IPS-15b (cell line): ENCODE data around the gene TMEM50A.
"Not testable (repeated sequence)": the region's sequence is repeated elsewhere in the genome, so short reads cannot be mapped to it uniquely, and the experiment has no call there.

ENCODE experiments used
- H3K27me3 ChIP-seq: one replicate; pipeline ENCODE4 v1.6.1; 2013; ENCODE audit warnings: low read length; ENCODE audit not compliant: control insufficient read depth, insufficient read depth
- H3K36me3 ChIP-seq: one replicate; pipeline ENCODE4 v1.6.1; 2013; ENCODE audit warnings: low read length; ENCODE audit not compliant: control insufficient read depth, insufficient read depth
- H3K4me1 ChIP-seq: one replicate; pipeline ENCODE4 v1.6.1; 2013; ENCODE audit warnings: mild to moderate bottlenecking, low read length; ENCODE audit not compliant: control insufficient read depth, insufficient read depth
- H3K4me3 ChIP-seq: one replicate; pipeline ENCODE4 v1.5.1; 2013; ENCODE audit warnings: low read depth, low read length
- H3K9ac ChIP-seq: one replicate; pipeline ENCODE4 v1.6.1; 2013; ENCODE audit warnings: low read depth, mild to moderate bottlenecking, low read length
- H3K9me3 ChIP-seq: one replicate; pipeline ENCODE4 v1.6.1; 2013; ENCODE audit warnings: mild to moderate bottlenecking, low read length; ENCODE audit not compliant: control insufficient read depth, insufficient read depth

TMEM50A gene

GRCh38 chr1:25402947-25403803, 65.0 kb downstream of the TMEM50A start:
- H3K4me3 ChIP-seq, H3K4me1 ChIP-seq, H3K27me3 ChIP-seq, H3K36me3 ChIP-seq, H3K9me3 ChIP-seq, H3K9ac ChIP-seq: not testable (repeated sequence)

GRCh38 chr1:25405731-25406305, 67.7 kb downstream of the TMEM50A start:
- not testable (repeated sequence) for H3K4me1 ChIP-seq, H3K27me3 ChIP-seq, H3K36me3 ChIP-seq, H3K9me3 ChIP-seq, H3K4me3 ChIP-seq, H3K9ac ChIP-seq

DNA sequence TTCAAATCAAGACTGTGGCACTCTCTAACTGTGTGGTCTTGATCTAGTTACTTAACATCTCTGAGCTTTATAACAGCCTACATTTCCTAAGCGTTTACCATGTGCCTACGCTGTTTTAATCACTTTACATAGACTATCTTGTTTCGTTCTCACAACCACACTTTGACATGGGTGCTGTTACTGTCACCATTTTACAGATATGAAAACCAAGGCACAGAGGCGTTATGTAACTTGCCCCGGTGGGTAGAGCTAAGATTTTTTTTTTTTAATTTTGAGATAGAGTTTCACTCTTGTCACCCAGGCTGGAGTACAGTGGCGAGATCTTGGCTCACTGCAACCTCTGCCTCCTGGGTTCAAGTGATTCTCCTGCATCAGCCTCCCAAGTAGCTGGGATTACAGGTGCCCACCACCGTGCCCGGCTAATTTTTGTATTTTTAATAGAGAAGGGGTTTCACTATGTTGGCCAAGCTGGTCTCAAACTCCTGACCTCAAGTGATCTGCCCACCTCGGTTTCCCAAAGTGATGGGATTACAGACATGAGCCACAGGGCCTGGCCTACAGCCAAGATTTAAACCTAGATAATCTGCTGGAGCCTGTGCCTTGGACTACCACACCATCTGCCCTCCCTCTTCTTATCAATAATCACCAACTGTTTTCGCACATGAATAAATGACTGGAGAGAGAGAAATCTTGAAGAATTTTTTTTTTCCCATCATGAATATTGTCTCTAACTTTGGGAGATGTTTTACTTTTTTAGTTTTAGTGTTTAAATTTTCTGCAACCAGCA, 71.7 kb downstream of the TMEM50A start:
- H3K36me3 ChIP-seq, H3K4me1 ChIP-seq: not testable (repeated sequence)

More for the DNA sequence above, 71.7 kb downstream of the TMEM50A start:
- not testable (repeated sequence) for H3K9me3 ChIP-seq, H3K4me3 ChIP-seq, H3K9ac ChIP-seq, H3K27me3 ChIP-seq
